Measurements from ENCODE around the gene TENT4A.
"Not testable (repeated sequence)": the region's sequence is repeated elsewhere in the genome, so short reads cannot be mapped to it uniquely, and the experiment has no call there.

TENT4A gene

DNA sequence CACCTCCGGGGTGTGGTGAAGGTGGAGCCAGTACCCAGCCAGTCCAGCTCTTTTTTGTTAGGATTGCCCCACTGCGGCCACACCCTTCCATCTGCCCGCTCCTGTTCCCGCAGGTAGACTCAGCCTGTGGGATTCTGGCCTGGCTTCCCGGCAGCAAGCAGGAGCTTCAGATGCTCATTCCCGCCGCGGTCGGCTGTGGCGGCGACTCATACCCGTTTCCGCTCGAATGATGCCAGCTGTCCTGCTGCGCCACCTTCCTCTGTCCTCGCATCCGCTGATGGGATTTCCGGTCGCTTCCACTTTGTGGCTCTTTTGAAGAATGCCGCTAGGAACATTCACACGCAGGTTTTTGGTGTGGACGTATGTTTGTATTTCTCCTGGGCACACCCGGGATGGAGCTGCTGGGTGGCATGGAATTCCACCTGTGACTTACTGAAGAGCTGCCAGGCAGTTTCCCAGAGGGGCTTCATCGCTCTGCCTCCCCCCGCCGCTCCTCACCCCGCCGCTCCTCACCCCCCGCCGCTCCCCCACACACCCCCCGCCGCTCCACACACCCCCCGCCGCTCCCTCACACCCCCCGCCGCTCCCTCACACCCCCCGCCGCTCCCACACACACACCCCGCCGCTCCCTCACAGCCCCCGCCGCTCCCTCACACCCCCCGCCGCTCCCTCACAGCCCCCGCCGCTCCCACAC lies 60.3 kb downstream of the TENT4A start:
- DNase-seq (ENCODE audit: low spot score): no peak

- DNase-seq (ENCODE audit: low spot score): not testable (repeated sequence)
Observed at GRCh38 chr5:6774207-6774606, 61.0 kb downstream of the TENT4A start.

DNA sequence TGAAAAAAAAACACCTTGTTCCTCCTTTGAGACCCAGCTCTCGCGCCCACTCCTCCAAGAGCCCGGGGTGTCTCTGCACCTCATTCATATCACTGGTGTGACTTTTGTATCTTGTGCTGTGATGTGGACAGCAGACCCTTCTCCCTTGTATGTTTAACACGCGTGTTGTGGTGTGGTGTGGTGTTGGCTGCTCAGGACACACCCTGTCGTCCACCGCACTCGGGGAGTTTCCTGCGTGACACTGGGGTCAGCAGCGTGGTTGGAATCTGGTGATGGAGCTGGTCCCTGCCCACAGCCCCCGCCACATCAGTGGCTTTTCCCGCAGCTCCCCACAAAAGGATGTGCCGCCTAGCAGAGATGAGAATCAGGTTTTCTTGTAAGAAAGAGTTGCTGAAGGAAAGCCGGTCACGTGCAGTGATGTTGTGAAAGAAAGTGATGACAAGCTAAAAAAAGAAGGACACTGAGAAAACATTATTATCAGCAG lies 61.5 kb downstream of the TENT4A start:
- DNase-seq (ENCODE audit: low spot score): no peak

GRCh38 chr5:6775571-6775970 lies 62.3 kb downstream of the TENT4A start:
- no peak for DNase-seq (ENCODE audit: low spot score)

DNA sequence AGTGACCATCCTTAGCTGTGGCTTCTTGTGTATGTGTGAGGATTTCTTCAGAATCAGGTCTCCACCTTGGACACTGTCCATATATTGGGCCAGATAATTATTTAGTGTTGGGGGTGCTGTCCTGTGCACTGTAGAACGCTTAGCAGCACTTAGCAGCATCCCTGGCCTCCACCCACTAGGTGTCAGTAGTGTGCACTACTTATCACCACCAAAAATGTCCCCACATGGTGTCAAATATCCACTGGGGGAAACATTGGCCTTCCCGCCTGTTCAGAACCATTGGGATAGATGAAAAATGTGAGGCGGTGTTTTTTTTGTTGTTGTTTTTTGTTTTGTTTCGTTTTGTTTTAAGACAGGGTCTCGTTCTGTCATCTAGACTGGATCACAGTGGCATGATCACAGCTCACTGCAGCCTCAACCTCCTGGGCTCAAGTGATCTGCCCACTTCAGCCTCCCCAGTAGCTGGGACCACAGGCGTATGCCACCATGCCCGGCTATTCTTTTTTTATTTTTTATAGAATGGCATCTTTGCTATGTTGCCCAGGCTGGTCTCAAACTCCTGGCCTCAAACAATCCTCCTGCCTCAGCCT lies 67.7 kb downstream of the TENT4A start:
- peak; percentile 33 for DNase-seq (ENCODE audit: low spot score)

DNA sequence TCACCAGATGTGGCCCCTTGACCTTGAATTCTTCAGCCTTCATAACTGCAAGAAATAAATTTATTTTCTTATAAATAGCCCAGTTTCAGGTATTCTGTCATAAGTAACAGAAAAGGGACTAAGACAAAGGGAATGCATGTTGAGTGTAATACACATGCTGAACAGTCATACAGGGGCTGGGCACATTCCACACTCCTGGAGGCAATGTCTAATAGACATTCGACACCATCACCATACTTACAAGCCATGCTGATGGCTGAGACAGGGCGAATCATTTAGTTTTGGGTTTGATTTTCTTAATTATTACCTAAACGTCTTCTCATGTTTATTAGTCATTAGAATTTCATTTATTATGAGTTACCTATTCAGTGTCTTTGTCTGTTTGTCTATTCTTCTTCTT lies 68.5 kb downstream of the TENT4A start:
- DNase-seq (ENCODE audit: low spot score): no peak

GRCh38 chr5:6783787-6784186 lies 70.6 kb downstream of the TENT4A start:
- DNase-seq (ENCODE audit: low spot score): no peak

GRCh38 chr5:6784481-6784880 lies 71.2 kb downstream of the TENT4A start:
- no peak for DNase-seq (ENCODE audit: low spot score)

- DNase-seq (ENCODE audit: low spot score): no peak
Observed at GRCh38 chr5:6785161-6785860, 72.1 kb downstream of the TENT4A start.

GRCh38 chr5:6785861-6786180 lies 72.6 kb downstream of the TENT4A start:
- DNase-seq (ENCODE audit: low spot score): no peak

- DNase-seq (ENCODE audit: low spot score): no peak
Observed at GRCh38 chr5:6786786-6787495, 73.7 kb downstream of the TENT4A start.

- no peak for DNase-seq (ENCODE audit: low spot score)
Observed at GRCh38 chr5:6787941-6788340, 74.7 kb downstream of the TENT4A start.

GRCh38 chr5:6788439-6788838 lies 75.2 kb downstream of the TENT4A start:
- no peak for DNase-seq (ENCODE audit: low spot score)

DNA sequence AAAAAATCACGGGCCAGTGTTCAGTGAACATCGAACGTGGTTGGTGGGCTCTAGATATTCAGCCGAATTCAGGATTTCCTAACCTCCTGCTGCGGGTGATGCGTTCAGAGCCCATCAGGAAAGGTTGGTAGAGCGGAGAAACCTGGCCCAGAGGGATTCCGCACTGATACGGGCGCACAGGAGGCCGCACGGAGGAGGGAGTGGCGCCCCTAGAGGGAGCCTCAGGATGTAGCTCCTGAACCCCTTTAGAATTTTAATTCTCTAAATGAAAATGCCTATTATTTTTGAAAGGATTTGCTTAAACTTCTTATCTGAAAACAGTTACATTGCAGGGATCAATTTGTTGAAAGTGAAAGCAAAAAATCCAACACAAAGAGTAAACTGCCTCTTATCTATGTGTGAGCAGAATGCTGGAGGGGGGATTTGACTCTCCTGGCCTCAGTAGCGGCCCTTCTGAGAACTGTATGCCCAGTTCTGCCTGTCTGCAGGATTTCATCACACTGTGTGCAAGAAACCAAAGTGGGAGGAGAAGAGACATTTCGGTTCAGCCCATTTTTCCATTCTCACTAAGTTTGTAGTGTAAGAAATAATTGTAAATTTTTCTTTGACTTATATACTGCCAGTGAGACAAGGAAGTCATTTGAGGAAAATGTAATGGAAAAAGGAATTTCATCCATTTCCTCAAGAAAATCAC lies 75.9 kb downstream of the TENT4A start:
- DNase-seq (ENCODE audit: low spot score): no peak

GRCh38 chr5:6790346-6790865 lies 77.2 kb downstream of the TENT4A start:
- no peak for DNase-seq (ENCODE audit: low spot score)

GRCh38 chr5:6791031-6791430 lies 77.8 kb downstream of the TENT4A start:
- no peak for DNase-seq (ENCODE audit: low spot score)

GRCh38 chr5:6792376-6792775 lies 79.1 kb downstream of the TENT4A start:
- no peak for DNase-seq (ENCODE audit: low spot score)

GRCh38 chr5:6792911-6793471 lies 79.8 kb downstream of the TENT4A start:
- no peak for DNase-seq (ENCODE audit: low spot score)

DNA sequence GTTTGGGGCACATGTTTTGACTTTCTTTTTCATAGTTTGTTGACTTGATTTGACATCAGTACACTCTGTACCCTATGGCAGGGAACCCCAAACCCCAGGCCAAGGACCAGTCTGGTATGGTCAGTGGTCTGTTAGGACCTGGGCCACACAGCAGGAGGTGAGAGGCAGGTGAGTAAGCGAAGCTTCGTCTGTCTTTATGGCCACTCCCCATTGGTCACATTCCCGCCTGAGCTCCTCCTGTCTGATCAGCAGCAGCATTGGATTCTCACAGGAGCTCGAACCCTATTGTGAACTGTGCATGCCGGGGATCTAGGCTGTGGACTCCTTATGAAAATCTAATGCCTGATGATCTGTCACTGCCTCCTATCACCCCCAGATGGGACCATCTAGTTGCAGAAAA lies 88.0 kb downstream of the TENT4A start:
- no peak for DNase-seq (ENCODE audit: low spot score)

DNA sequence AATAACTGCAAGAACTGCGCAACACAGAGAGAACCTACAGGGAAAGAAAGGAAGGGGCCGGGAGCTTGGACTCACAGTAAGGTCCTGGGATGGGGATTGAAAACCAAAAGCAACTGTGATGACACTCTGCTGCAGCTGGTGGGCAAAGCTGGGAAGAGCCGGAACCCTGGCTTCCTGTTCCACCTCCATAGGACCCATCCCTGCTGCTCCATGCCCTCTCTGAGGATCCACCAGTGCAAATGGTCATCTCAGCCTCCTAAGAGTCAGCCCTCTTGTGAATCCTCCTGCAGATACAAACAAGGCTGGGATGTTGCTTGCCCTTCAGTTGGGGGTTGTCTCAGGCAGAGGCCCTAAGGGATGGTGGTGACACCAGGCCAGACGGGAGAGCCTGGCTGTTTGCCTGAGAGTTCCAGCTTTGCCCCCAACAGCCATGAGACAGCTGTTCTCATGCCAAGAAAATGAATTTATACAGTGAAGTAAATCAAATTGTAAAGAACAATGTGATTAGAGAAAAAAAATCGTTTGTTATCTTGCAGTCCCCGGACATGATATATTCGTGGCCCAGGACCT lies 90.8 kb downstream of the TENT4A start:
- no peak for DNase-seq (ENCODE audit: low spot score)

DNA sequence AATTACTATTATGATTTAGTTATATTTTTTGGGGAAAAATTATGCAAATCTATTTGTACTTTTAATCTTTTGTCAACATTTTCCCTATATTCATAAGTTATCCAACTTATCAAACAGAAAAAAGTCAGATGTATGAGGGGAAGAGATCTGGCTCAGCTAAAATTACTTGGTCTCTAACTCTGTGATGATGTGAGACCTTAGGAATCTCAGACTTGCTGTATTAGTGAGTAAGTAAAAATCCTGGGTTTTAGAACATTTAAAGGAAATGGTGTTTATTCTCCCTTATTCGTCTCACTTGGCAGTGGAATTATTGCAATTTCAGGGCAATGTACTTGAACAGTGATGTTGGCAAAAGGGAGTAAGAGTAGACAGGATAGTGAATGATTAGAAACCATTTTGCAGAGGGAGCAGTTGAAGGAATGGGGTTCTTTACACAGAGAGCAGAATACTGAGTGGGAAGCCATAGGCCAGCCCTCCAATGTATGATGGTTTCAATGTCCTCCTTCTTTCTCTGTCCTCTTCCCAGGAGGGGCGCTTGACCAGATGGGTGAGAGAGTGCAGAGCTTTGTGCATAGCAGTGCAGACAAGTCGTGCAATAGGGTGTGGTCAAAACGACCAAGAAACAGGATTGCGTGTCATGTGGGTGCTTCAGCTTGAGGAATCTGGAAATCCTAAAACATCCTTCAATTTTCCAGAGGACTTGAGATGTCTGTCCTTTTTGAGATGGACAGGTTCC lies 91.7 kb downstream of the TENT4A start:
- no peak for DNase-seq (ENCODE audit: low spot score)

All from germinal center (tissue), 1 donor.